ENCODE data around the gene ELAVL2. TPM values are rescaled to one million over a fixed set of nuclear protein-coding genes. Genes with fewer than 3 reads are reported as not detected.

The ELAVL2 gene
- total RNA-seq, 1 donor from 2014 or later, result 31.3 TPM

GRCh38 chr9:23644896-23645295 is 181.1 kb downstream of the ELAVL2 start:
- Mint-ChIP-seq H3K9me3 (no peaks in the 10 kb centered on the region), H3K4me1 (no peaks in the 10 kb centered on the region), H3K36me3 (ENCODE audit: low read depth) (peaks cover 10% of the 10 kb centered on the region), H3K27me3 (ENCODE audit: low read depth) (no peaks in the 10 kb centered on the region), H3K4me3 (no peak overlapping the region), H3K27ac (ENCODE audit: unreplicated experiment) (no peak overlapping the region)
- DNase-seq (ENCODE audit: low read depth, low spot score), result no peak
- TF ChIP-seq, protein P1, sequence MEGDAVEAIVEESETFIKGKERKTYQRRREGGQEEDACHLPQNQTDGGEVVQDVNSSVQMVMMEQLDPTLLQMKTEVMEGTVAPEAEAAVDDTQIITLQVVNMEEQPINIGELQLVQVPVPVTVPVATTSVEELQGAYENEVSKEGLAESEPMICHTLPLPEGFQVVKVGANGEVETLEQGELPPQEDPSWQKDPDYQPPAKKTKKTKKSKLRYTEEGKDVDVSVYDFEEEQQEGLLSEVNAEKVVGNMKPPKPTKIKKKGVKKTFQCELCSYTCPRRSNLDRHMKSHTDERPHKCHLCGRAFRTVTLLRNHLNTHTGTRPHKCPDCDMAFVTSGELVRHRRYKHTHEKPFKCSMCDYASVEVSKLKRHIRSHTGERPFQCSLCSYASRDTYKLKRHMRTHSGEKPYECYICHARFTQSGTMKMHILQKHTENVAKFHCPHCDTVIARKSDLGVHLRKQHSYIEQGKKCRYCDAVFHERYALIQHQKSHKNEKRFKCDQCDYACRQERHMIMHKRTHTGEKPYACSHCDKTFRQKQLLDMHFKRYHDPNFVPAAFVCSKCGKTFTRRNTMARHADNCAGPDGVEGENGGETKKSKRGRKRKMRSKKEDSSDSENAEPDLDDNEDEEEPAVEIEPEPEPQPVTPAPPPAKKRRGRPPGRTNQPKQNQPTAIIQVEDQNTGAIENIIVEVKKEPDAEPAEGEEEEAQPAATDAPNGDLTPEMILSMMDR (conservative IDR thresholded peaks at IDR 0.05), result no peak

DNA sequence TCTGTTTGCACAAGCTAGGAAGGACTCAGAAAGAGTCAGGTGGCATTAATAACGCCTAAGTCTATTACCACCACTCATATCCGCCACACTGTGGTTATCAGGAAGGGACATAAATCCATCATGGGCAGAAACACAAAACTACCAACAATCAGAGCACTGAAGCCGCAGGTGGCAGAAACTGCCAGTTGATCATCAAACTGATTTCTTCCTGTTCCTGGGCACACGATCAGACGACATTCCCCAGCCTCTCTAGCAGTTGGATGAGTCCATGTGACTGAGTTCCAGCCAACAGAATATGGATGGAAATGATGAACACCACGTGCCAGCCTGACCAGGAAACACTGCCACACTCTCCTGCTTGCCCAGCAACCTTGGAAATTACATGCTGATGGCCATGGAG is 181.7 kb downstream of the ELAVL2 start:
- no peaks in the 10 kb centered on the region for H3K27me3 Mint-ChIP-seq (ENCODE audit: low read depth)
- no peak for DNase-seq (ENCODE audit: low read depth, low spot score)
- H3K27ac Mint-ChIP-seq (ENCODE audit: unreplicated experiment), result no peak overlapping the region
- no peaks in the 10 kb centered on the region for H3K9me3 Mint-ChIP-seq
- H3K4me1 Mint-ChIP-seq, result no peaks in the 10 kb centered on the region
- H3K36me3 Mint-ChIP-seq (ENCODE audit: low read depth), result peaks cover 12% of the 10 kb centered on the region
- TF ChIP-seq, protein P1 (conservative IDR thresholded peaks at IDR 0.05), result no peak
- no peak overlapping the region for H3K4me3 Mint-ChIP-seq

DNA sequence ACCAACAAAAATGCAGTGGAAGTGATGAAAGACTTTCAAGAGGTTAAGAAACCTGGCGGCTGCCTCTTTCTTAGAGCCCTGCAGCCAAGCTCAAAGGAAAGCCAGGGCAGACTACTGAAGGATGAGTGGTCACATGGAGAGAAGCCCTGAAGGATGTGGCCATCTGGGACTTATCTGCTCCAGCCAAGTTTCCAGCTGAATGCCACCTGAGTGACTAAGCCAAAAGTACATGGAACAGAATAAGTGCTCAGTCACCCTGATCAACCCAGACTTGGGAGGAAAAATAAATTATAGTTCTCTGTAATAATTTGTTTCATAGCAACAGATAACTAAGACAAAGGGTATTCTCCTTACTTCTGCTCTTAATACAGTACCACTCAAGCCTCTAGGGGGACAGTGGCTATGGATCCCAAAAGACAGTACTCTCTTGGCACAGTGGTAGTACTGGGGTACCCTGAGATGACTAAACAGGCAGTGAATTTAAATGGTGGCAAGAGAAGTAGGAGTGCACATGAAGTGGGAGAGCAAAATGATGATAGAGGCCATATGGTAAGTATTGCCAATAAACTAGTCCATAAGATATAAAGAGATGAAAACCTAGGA is 182.3 kb downstream of the ELAVL2 start:
- H3K27ac Mint-ChIP-seq (ENCODE audit: unreplicated experiment), result no peak overlapping the region
- no peak overlapping the region for H3K4me3 Mint-ChIP-seq
- no peaks in the 10 kb centered on the region for H3K9me3 Mint-ChIP-seq
- TF ChIP-seq, protein P1 (conservative IDR thresholded peaks at IDR 0.05), result no peak
- H3K36me3 Mint-ChIP-seq (ENCODE audit: low read depth), result peaks cover 12% of the 10 kb centered on the region
- no peak for DNase-seq (ENCODE audit: low read depth, low spot score)
- H3K4me1 Mint-ChIP-seq, result no peaks in the 10 kb centered on the region
- H3K27me3 Mint-ChIP-seq (ENCODE audit: low read depth), result no peaks in the 10 kb centered on the region

All from neural crest cell (in vitro differentiated cells).